Muscle of leg (tissue), 11 donors: ENCODE data around the gene ACTL7B. TPM values are rescaled to one million over a fixed set of nuclear protein-coding genes. Genes with fewer than 3 reads are reported as not detected.

Source experiments
- DNase-seq: peaks from one replicate; pipeline ENCODE4 v3.0.0; 2013
- H3K27ac ChIP-seq: one replicate; pipeline ENCODE4 v1.5.1; 2013; ENCODE audit warnings: mild to moderate bottlenecking, low read length, control low read depth
- H3K27me3 ChIP-seq: one replicate; pipeline ENCODE4 v1.6.1; 2013; ENCODE audit warnings: low read length; ENCODE audit not compliant: control insufficient read depth, insufficient read depth
- H3K36me3 ChIP-seq: one replicate; pipeline ENCODE4 v1.6.1; 2013; ENCODE audit warnings: low read length; ENCODE audit not compliant: control insufficient read depth, insufficient read depth
- H3K4me1 ChIP-seq: one replicate; pipeline ENCODE4 v1.6.1; 2013; ENCODE audit warnings: low read length; ENCODE audit not compliant: control insufficient read depth, insufficient read depth
- H3K4me3 ChIP-seq: one replicate; pipeline ENCODE4 v1.5.1; 2013; ENCODE audit warnings: low read length, control low read depth
- H3K9me3 ChIP-seq: replicated peaks from 2 replicates; pipeline ENCODE4 v1.6.1; 2013; ENCODE audit warnings: low read depth, low read length; ENCODE audit not compliant: control insufficient read depth
- WGBS: methylation state at CpG from one replicate; pipeline ENCODE4 v1.1.5; 2013; ENCODE audit warnings: missing lambda C conversion rate; ENCODE audit not compliant: insufficient coverage; 5-methylcytosine and 5-hydroxymethylcytosine counted together
- polyA plus RNA-seq, 8 donors: library from polyadenylated mRNA; unstranded; fragments of 120-200 nt; gene quantifications; one replicate each; pipeline versions ENCODE4 v1.2.1 to v1.2.3, GENCODE V29; 2013; ENCODE audit warnings: inconsistent platforms in 1 of 8, low replicate concordance in 1 of 8; ENCODE audit not compliant: insufficient read length in 8 of 8, insufficient read depth in 1 of 8
- total RNA-seq: library from RNA; stranded (reverse); fragments of 120-200 nt; gene quantifications from one replicate; pipeline ENCODE4 v1.2.4, GENCODE V29; 2013

The ACTL7B gene
- total and polyA plus RNA-seq, 9 donors: not detected

GRCh38 chr9:108809269-108809668 lies 46.5 kb downstream of the ACTL7B start:
- DNase-seq: no peak
- Histone ChIP-seq H3K36me3 (no peaks in the 10 kb centered on the region), H3K27me3 (no peaks in the 10 kb centered on the region), H3K27ac (no peak overlapping the region), H3K4me3 (no peak overlapping the region), H3K4me1 (no peaks in the 10 kb centered on the region), H3K9me3 (no peaks in the 10 kb centered on the region)
- WGBS: no CpG with 5 or more reads among the region's 3 CpGs

Other genes with a start within 250 kb of the ACTL7B start
- gene ACTL7A, start 6.3 kb upstream of the ACTL7B start, total RNA-seq: not detected
- gene ACTL7A, start 6.3 kb upstream of the ACTL7B start, polyA plus RNA-seq: not detected
- 28.3 TPM for gene ELP1, start 78.1 kb upstream of the ACTL7B start, total RNA-seq
- gene ELP1, start 78.1 kb upstream of the ACTL7B start, polyA plus RNA-seq: 10 to 100 TPM; 24.1 to 36.0 (median 29.3) TPM
- 6.3 TPM for gene ABITRAM, start 78.4 kb upstream of the ACTL7B start, total RNA-seq
- 10 to 100 TPM in 7 of 8 donors, 1 to 10 TPM in 1; 9.1 to 13.4 (median 12.5) TPM for gene ABITRAM, start 78.4 kb upstream of the ACTL7B start, polyA plus RNA-seq
- gene CTNNAL1, start 157.5 kb upstream of the ACTL7B start, total RNA-seq: 37.1 TPM
- 10 to 100 TPM; 23.9 to 33.9 (median 28.3) TPM for gene CTNNAL1, start 157.5 kb upstream of the ACTL7B start, polyA plus RNA-seq